ENCODE results near the gene SCYGR1. TPM values are rescaled to one million over a fixed set of nuclear protein-coding genes. Genes with fewer than 3 reads are reported as not detected.

The SCYGR1 gene
- not detected in 5 replicates for total RNA-seq (2022; extraction: Qiagen RNA extraction)

GRCh38 chr2:227387583-227387982 lies at the start of gene SCYGR1:
SCYGR1 (minus strand) TSS chr2:227387949; CDS start chr2:227387949, 0 bp downstream.

GRCh38 chr2:227379095-227379494 lies 8.7 kb downstream of the SCYGR1 start, which contains the start of gene TM4SF20:
TM4SF20 (minus strand) TSS chr2:227379306; CDS start chr2:227379268, 38 bp downstream.

Other genes with a start within 250 kb of the SCYGR1 start
- 1.1 to 2.5 TPM (median 1.7 TPM) in 5 replicates for gene COL4A4, start 223.7 kb downstream of the SCYGR1 start, total RNA-seq (2022; extraction: Qiagen RNA extraction)
- gene COL4A3, start 223.3 kb downstream of the SCYGR1 start, total RNA-seq (2022; extraction: Qiagen RNA extraction): 0.54 to 1.6 TPM (median 0.80 TPM) in 5 replicates
- gene MFF, start 62.7 kb downstream of the SCYGR1 start, total RNA-seq (2022; extraction: Qiagen RNA extraction): 97.7 to 123 TPM (median 102 TPM) in 5 replicates
- gene TM4SF20, start 8.6 kb downstream of the SCYGR1 start, total RNA-seq (2022; extraction: Qiagen RNA extraction): 7.5 to 8.8 TPM (median 7.6 TPM) in 5 replicates
- 105 to 134 TPM (median 115 TPM) in 5 replicates for gene AGFG1, start 84.2 kb upstream of the SCYGR1 start, total RNA-seq (2022; extraction: Qiagen RNA extraction)
- not detected in 5 replicates for gene SCYGR2, start 210.9 kb upstream of the SCYGR1 start, total RNA-seq (2022; extraction: Qiagen RNA extraction)
- not detected in 5 replicates for gene SCYGR3, start 226.9 kb upstream of the SCYGR1 start, total RNA-seq (2022; extraction: Qiagen RNA extraction)
- not detected in 5 replicates for gene SCYGR4, start 229.5 kb upstream of the SCYGR1 start, total RNA-seq (2022; extraction: Qiagen RNA extraction)